GM19328 (cell line): ENCODE data around the gene MYH4.

Source experiments
- ATAC-seq: cut with Tn5 transposase; IDR thresholded peaks from one replicate; pipeline ENCODE4 v1.9.1; 2021; ENCODE audit warnings: mild to moderate bottlenecking, moderate library complexity; ENCODE audit not compliant: unreplicated experiment

MYH4 gene

GRCh38 chr17:10469459-10469858 is at the start of gene MYH4:
Gene MYH4, minus strand, starts transcription at chr17:10469559. Its CDS starts 2,814 bp downstream, at chr17:10466745.
- no peak for ATAC-seq

- ATAC-seq: no peak
Measured at GRCh38 chr17:10518271-10519037, 49.1 kb upstream of the MYH4 start, which contains the start of gene MYH1. Gene MYH1, minus strand, starts transcription at chr17:10518542. Its CDS starts 1,900 bp downstream, at chr17:10516642.

GRCh38 chr17:10516638-10517037 is 47.3 kb upstream of the MYH4 start:
- ATAC-seq: no peak

- no peak for ATAC-seq
Measured at GRCh38 chr17:10516065-10516464, 46.7 kb upstream of the MYH4 start.

GRCh38 chr17:10513299-10514067 is 44.1 kb upstream of the MYH4 start:
- no peak for ATAC-seq

GRCh38 chr17:10512856-10513255 is 43.5 kb upstream of the MYH4 start:
- no peak for ATAC-seq

GRCh38 chr17:10499950-10500349 is 30.6 kb upstream of the MYH4 start:
- ATAC-seq: no peak

- ATAC-seq: no peak
Measured at GRCh38 chr17:10492004-10492403, 22.6 kb upstream of the MYH4 start.

- ATAC-seq: no peak
Measured at GRCh38 chr17:10482252-10482651, 12.9 kb upstream of the MYH4 start.

- no peak for ATAC-seq
Measured at GRCh38 chr17:10477701-10478100, 8.3 kb upstream of the MYH4 start.

GRCh38 chr17:10474536-10474935 is 5.2 kb upstream of the MYH4 start:
- ATAC-seq: no peak

- ATAC-seq: no peak
Measured at GRCh38 chr17:10471858-10472257, 2.5 kb upstream of the MYH4 start.

GRCh38 chr17:10463402-10463801 is 6.0 kb downstream of the MYH4 start:
- ATAC-seq: no peak

GRCh38 chr17:10460062-10460461 is 9.3 kb downstream of the MYH4 start:
- no peak for ATAC-seq

GRCh38 chr17:10458701-10459100 is 10.7 kb downstream of the MYH4 start:
- ATAC-seq: no peak

GRCh38 chr17:10457952-10458351 is 11.4 kb downstream of the MYH4 start:
- ATAC-seq: no peak

GRCh38 chr17:10447026-10447931 is 22.1 kb downstream of the MYH4 start:
- no peak for ATAC-seq

GRCh38 chr17:10439816-10440215 is 29.5 kb downstream of the MYH4 start:
- ATAC-seq: no peak

- ATAC-seq: no peak
Measured at GRCh38 chr17:10435096-10435495, 34.3 kb downstream of the MYH4 start.

- no peak for ATAC-seq
Measured at GRCh38 chr17:10429421-10430045, 39.8 kb downstream of the MYH4 start.

GRCh38 chr17:10428781-10429180 is 40.6 kb downstream of the MYH4 start:
- ATAC-seq: no peak
